NCI-H2227 (cell line): ENCODE data around the gene HSPG2.

Source experiments
- DNase-seq: peaks from one replicate; lab custom pipeline; 2025; ENCODE audit not compliant: unreplicated experiment; lab: John Stamatoyannopoulos, UW

Gene HSPG2

GRCh38 chr1:21901473-21901847, 35.6 kb downstream of the HSPG2 start:
- no peak for DNase-seq

GRCh38 chr1:21900766-21901472, 36.2 kb downstream of the HSPG2 start:
- no peak for DNase-seq

- no peak for DNase-seq
These were observed 37.1 kb downstream of the HSPG2 start for GRCh38 chr1:21899987-21900386.

GRCh38 chr1:21899267-21899810, 37.8 kb downstream of the HSPG2 start:
- DNase-seq: no peak

- DNase-seq: no peak
These were observed 38.5 kb downstream of the HSPG2 start for GRCh38 chr1:21898326-21899200.

- DNase-seq: no peak
These were observed 39.3 kb downstream of the HSPG2 start for GRCh38 chr1:21897844-21898243.

GRCh38 chr1:21896652-21897532, 40.2 kb downstream of the HSPG2 start:
- DNase-seq: no peak

- no peak for DNase-seq
These were observed 41.1 kb downstream of the HSPG2 start for GRCh38 chr1:21896026-21896425.

GRCh38 chr1:21894034-21894881, 42.9 kb downstream of the HSPG2 start:
- DNase-seq: no peak

- DNase-seq: no peak
These were observed 43.9 kb downstream of the HSPG2 start for GRCh38 chr1:21893046-21893805.

GRCh38 chr1:21891621-21892479, 45.3 kb downstream of the HSPG2 start:
- no peak for DNase-seq

- DNase-seq: no peak
These were observed 46.0 kb downstream of the HSPG2 start for GRCh38 chr1:21891081-21891480.

GRCh38 chr1:21888500-21888899, 48.6 kb downstream of the HSPG2 start:
- no peak for DNase-seq

GRCh38 chr1:21887796-21888195, 49.3 kb downstream of the HSPG2 start:
- no peak for DNase-seq

- DNase-seq: no peak
These were observed 49.8 kb downstream of the HSPG2 start for GRCh38 chr1:21887216-21887736.

- no peak for DNase-seq
These were observed 50.5 kb downstream of the HSPG2 start for GRCh38 chr1:21886486-21887215.

- no peak for DNase-seq
These were observed 51.7 kb downstream of the HSPG2 start for GRCh38 chr1:21885236-21886037.
